ENCODE data around the gene PGGHG.

Gene PGGHG

DNA sequence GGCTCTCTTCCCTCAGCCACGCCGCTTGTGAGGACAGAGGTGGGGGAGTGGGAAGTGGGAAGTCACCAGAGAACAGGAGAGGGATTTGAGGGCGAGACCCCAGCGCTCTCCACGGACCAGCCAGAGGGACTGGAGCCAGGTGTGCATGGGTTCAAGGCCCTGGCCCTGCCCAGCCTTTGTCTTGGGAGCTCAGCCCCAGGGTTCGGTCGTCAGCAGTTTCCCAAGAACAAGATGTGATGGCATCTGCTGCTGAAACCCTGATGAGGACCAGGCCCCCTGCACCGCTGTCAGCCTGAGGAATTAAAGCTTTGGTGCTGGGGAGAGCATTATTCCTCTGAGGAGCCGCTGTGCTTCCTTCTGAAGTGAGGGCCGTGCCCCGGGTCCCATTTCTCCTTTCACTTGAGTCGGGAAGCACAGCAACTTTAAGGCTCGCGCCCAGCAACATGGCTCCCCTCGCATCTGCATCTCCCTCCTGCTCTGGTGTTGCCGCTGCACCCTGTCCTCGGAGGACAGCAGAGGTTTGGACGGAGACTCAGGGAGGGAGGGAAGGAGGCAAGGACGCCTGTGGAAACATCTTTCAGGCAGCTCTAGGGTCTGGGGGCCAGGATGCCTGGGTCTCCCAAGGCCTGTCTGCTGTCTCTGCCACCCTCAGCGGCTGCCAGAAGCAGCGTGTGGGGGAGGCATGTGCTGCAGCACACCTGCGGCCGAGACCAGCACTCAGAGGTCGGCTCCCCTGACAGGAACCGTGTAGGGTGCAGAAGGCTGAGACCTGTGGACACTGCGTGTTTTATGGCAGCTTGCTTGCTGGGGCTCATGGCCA, 6.6 kb downstream of the PGGHG start:
- Histone ChIP-seq H3K4ac (ENCODE audit: low read depth, low read length) (no peak overlapping the region), H3K27me3 (ENCODE audit: insufficient read depth, low read length) (no peaks in the 10 kb centered on the region), H3K23ac (ENCODE audit: low read length) (no peak overlapping the region), H4K91ac (ENCODE audit: low read depth, low read length) (no peak overlapping the region), H2BK5ac (ENCODE audit: low read depth, low read length, poor library complexity) (no peak overlapping the region), H3K79me1 (ENCODE audit: low read length) (no peaks in the 10 kb centered on the region), H4K12ac (ENCODE audit: low read depth, low read length) (no peak overlapping the region), H2BK120ac (ENCODE audit: insufficient read depth, low read length, poor library complexity) (no peak overlapping the region), H3K36me3 (ENCODE audit: control insufficient read depth in 1 of 2, insufficient read depth in 2 of 2, low read length in 2 of 2) (peaks cover 25% of the 10 kb centered on the region in 2 experiments), H3K18ac (ENCODE audit: low read length) (no peak overlapping the region), H3K27ac (ENCODE audit: low read depth, low read length) (no peak overlapping the region), H3K9me3 (ENCODE audit: insufficient read depth, low read depth, low read length) (no peaks in the 10 kb centered on the region), H2BK12ac (ENCODE audit: low read length) (no peak overlapping the region), H3K4me2 (ENCODE audit: low read length) (no peak overlapping the region), H4K8ac (ENCODE audit: low read depth, low read length) (no peak overlapping the region), H3K14ac (ENCODE audit: low read length) (no peak overlapping the region), H3K79me2 (ENCODE audit: control insufficient read depth, insufficient read depth, low read length, poor library complexity) (no peaks in the 10 kb centered on the region), H3K9ac (ENCODE audit: low read length) (no peak overlapping the region), H2AK5ac (ENCODE audit: low read length) (no peak overlapping the region), H3K4me3 (ENCODE audit: low read depth, low read length) (no peak overlapping the region), H2AFZ (ENCODE audit: insufficient read depth, low read length, poor library complexity) (no peak overlapping the region), H3K4me1 (ENCODE audit: control insufficient read depth in 1 of 2, insufficient read depth in 2 of 2, low read length in 2 of 2) (peaks cover 11 to 13% of the 10 kb centered on the region in 2 experiments)
- WGBS (ENCODE audit: extremely low coverage, insufficient coverage, insufficient read length), result no CpG with 5 or more reads among the region's 26 CpGs
- no peak for DNase-seq

DNA sequence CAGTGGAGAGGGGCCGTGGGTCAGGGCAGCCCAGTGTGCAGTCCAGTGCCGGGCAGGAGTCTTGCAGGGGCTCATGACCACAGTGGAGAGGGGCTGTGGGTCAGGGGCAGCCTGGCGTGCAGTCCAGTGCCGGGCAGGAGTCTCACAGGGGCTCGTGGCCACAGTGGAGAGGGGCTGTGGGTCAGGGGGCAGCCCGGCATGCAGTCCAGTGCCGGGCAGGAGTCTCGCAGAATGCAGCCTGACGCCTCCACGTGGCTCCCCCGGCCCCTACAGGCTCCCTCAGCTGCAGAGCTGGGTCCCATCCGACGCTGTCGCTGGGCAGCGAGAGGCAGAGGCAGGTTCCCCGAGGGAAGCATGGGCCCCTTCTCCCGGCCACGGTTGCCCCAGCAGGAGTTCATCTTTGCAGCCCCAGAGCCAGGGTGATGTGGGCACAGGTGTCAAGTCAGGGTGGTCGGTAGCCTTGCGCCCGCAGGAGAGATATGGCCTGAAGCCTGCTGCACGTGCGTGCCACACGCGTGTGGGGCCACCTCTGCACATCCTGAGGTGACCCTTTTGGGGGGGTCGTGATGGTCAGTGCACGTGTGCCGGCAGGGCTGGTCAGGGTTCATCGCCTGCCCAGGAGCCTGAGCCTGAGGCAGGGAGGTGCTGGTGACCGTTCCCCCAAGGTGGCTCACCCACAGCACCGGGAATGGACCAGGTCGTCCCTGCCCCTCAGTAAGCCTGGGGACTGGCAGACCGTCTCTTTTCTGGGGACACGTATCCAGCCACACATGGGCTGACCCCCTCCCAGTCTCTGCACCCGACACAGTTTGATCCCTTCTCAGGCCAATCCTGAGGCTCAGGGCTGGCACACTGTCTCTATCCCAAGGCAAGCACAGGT, 7.5 kb downstream of the PGGHG start:
- H3K27me3 ChIP-seq (ENCODE audit: insufficient read depth, low read length), result no peaks in the 10 kb centered on the region
- no peaks in the 10 kb centered on the region for H3K79me1 ChIP-seq (ENCODE audit: low read length)
- DNase-seq, result no peak
- H3K14ac ChIP-seq (ENCODE audit: low read length), result no peak overlapping the region
- H3K27ac ChIP-seq (ENCODE audit: low read depth, low read length), result no peak overlapping the region
- H3K4ac ChIP-seq (ENCODE audit: low read depth, low read length), result no peak overlapping the region
- no peak overlapping the region for H3K4me2 ChIP-seq (ENCODE audit: low read length)
- H2AFZ ChIP-seq (ENCODE audit: insufficient read depth, low read length, poor library complexity), result no peak overlapping the region
- no peak overlapping the region for H3K9ac ChIP-seq (ENCODE audit: low read length)
- no CpG with 5 or more reads among the region's 35 CpGs for WGBS (ENCODE audit: extremely low coverage, insufficient coverage, insufficient read length)
- no peak overlapping the region for H4K91ac ChIP-seq (ENCODE audit: low read depth, low read length)
- H2BK5ac ChIP-seq (ENCODE audit: low read depth, low read length, poor library complexity), result no peak overlapping the region
- H3K4me1 ChIP-seq (ENCODE audit: control insufficient read depth in 1 of 2, insufficient read depth in 2 of 2, low read length in 2 of 2), result peaks cover 5 to 6% of the 10 kb centered on the region in 2 experiments
- H3K36me3 ChIP-seq (ENCODE audit: control insufficient read depth in 1 of 2, insufficient read depth in 2 of 2, low read length in 2 of 2), result peaks cover 25% of the 10 kb centered on the region in 2 experiments
- no peaks in the 10 kb centered on the region for H3K79me2 ChIP-seq (ENCODE audit: control insufficient read depth, insufficient read depth, low read length, poor library complexity)
- H2BK12ac ChIP-seq (ENCODE audit: low read length), result no peak overlapping the region
- no peak overlapping the region for H3K23ac ChIP-seq (ENCODE audit: low read length)
- H3K4me3 ChIP-seq (ENCODE audit: low read depth, low read length), result no peak overlapping the region
- no peak overlapping the region for H4K8ac ChIP-seq (ENCODE audit: low read depth, low read length)
- no peak overlapping the region for H2BK120ac ChIP-seq (ENCODE audit: insufficient read depth, low read length, poor library complexity)
- no peak overlapping the region for H4K12ac ChIP-seq (ENCODE audit: low read depth, low read length)
- no peaks in the 10 kb centered on the region for H3K9me3 ChIP-seq (ENCODE audit: insufficient read depth, low read depth, low read length)
- H3K18ac ChIP-seq (ENCODE audit: low read length), result no peak overlapping the region
- H2AK5ac ChIP-seq (ENCODE audit: low read length), result no peak overlapping the region

DNA sequence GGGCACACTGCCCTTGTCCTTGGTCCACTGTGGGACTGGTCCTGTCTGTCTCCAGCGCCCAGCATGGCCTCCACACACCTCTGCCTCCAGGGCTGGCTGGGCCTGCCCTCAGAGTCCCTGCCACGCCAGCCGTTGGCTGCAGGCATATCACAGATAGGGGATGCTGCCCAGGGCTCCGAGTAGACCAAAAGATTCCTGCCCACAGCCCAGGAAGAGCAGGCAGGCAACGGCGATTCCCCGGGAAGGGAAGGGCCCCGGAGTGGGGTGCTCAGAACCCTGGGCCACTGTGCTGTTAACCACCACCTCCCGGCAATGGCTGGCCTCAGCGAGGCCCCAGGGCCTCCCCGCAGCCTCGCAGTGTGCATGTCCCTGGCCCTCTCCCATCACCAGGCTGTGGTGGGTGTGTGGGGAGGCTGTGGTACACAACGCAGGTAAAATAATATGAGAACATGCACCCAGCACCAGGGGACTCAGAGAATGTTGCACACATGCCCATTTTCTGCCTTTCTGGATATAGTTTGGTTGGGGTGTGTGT, 8.2 kb downstream of the PGGHG start:
- Histone ChIP-seq H3K4me1 (ENCODE audit: control insufficient read depth in 1 of 2, insufficient read depth in 2 of 2, low read length in 2 of 2) (peaks cover 4% of the 10 kb centered on the region in 2 experiments), H3K9me3 (ENCODE audit: insufficient read depth, low read depth, low read length) (no peaks in the 10 kb centered on the region), H3K9ac (ENCODE audit: low read length) (no peak overlapping the region), H3K79me2 (ENCODE audit: control insufficient read depth, insufficient read depth, low read length, poor library complexity) (no peaks in the 10 kb centered on the region), H2BK5ac (ENCODE audit: low read depth, low read length, poor library complexity) (no peak overlapping the region), H3K4me3 (ENCODE audit: low read depth, low read length) (no peak overlapping the region), H3K4ac (ENCODE audit: low read depth, low read length) (no peak overlapping the region), H2AFZ (ENCODE audit: insufficient read depth, low read length, poor library complexity) (no peak overlapping the region), H4K91ac (ENCODE audit: low read depth, low read length) (no peak overlapping the region), H2BK12ac (ENCODE audit: low read length) (no peak overlapping the region), H3K27ac (ENCODE audit: low read depth, low read length) (no peak overlapping the region), H3K4me2 (ENCODE audit: low read length) (no peak overlapping the region), H3K23ac (ENCODE audit: low read length) (no peak overlapping the region), H4K12ac (ENCODE audit: low read depth, low read length) (no peak overlapping the region), H3K14ac (ENCODE audit: low read length) (no peak overlapping the region), H3K79me1 (ENCODE audit: low read length) (no peaks in the 10 kb centered on the region), H2AK5ac (ENCODE audit: low read length) (no peak overlapping the region), H4K8ac (ENCODE audit: low read depth, low read length) (no peak overlapping the region), H3K27me3 (ENCODE audit: insufficient read depth, low read length) (no peaks in the 10 kb centered on the region), H2BK120ac (ENCODE audit: insufficient read depth, low read length, poor library complexity) (no peak overlapping the region), H3K36me3 (ENCODE audit: control insufficient read depth in 1 of 2, insufficient read depth in 2 of 2, low read length in 2 of 2) (peaks cover 24% of the 10 kb centered on the region in 2 experiments), H3K18ac (ENCODE audit: low read length) (no peak overlapping the region)
- WGBS (ENCODE audit: extremely low coverage, insufficient coverage, insufficient read length), result no CpG with 5 or more reads among the region's 13 CpGs
- DNase-seq, result no peak

DNA sequence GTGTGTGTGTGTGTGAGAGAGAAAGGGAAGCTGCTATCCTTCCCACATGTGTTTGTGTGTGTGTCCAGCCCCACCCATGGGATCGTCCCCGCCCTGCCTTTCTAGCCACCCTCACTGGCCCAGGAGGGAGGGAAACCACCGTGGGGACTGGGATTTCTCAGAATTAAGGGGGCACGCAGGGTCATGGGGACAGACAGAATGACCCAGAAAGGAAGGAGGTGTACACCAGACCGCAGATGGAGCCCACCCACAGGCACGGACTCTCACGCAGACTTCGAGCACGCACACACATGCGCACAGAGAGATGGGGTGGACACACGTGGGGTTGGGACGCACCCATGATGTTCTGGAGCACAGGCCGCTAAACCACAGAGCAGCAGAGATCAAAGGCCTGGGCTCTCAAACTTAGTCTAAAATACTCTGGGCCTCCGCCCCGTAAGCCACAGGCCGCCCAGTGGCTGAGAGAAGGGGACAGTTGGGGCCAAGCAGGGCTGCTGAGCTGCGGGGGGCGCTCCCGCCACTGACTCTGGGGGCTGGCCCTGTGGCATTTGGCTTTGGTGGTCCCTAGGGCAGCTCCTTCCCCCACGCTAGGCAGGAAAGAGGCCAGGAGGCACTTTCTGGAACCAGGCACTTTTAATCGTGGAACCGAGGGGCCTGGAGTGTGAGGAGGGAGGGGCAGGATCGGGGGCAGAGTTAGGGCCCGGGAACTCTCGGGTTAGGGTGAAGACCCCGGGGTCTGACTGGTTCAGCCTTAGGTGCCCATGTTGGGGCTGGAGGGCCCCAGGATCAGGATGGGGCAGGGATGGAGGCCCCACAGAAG, 8.9 kb downstream of the PGGHG start:
- no peak for DNase-seq
- H3K4me1 ChIP-seq (ENCODE audit: control insufficient read depth in 1 of 2, insufficient read depth in 2 of 2, low read length in 2 of 2), result peaks cover 4% of the 10 kb centered on the region in 2 experiments
- no peak overlapping the region for H4K8ac ChIP-seq (ENCODE audit: low read depth, low read length)
- H3K27ac ChIP-seq (ENCODE audit: low read depth, low read length), result no peak overlapping the region
- H4K12ac ChIP-seq (ENCODE audit: low read depth, low read length), result no peak overlapping the region
- H2BK5ac ChIP-seq (ENCODE audit: low read depth, low read length, poor library complexity), result no peak overlapping the region
- H3K14ac ChIP-seq (ENCODE audit: low read length), result no peak overlapping the region
- no peaks in the 10 kb centered on the region for H3K79me1 ChIP-seq (ENCODE audit: low read length)
- H3K4me2 ChIP-seq (ENCODE audit: low read length), result no peak overlapping the region
- peaks cover 18 to 21% of the 10 kb centered on the region in 2 experiments for H3K36me3 ChIP-seq (ENCODE audit: control insufficient read depth in 1 of 2, insufficient read depth in 2 of 2, low read length in 2 of 2)
- H2AFZ ChIP-seq (ENCODE audit: insufficient read depth, low read length, poor library complexity), result no peak overlapping the region
- H3K4ac ChIP-seq (ENCODE audit: low read depth, low read length), result no peak overlapping the region
- no peak overlapping the region for H2BK12ac ChIP-seq (ENCODE audit: low read length)
- no peak overlapping the region for H3K9ac ChIP-seq (ENCODE audit: low read length)
- H3K9me3 ChIP-seq (ENCODE audit: insufficient read depth, low read depth, low read length), result no peaks in the 10 kb centered on the region
- H2AK5ac ChIP-seq (ENCODE audit: low read length), result no peak overlapping the region
- H3K27me3 ChIP-seq (ENCODE audit: insufficient read depth, low read length), result no peaks in the 10 kb centered on the region
- H3K79me2 ChIP-seq (ENCODE audit: control insufficient read depth, insufficient read depth, low read length, poor library complexity), result no peaks in the 10 kb centered on the region
- no peak overlapping the region for H3K18ac ChIP-seq (ENCODE audit: low read length)
- H4K91ac ChIP-seq (ENCODE audit: low read depth, low read length), result no peak overlapping the region
- no peak overlapping the region for H2BK120ac ChIP-seq (ENCODE audit: insufficient read depth, low read length, poor library complexity)
- WGBS (ENCODE audit: extremely low coverage, insufficient coverage, insufficient read length), result no CpG with 5 or more reads among the region's 26 CpGs
- no peak overlapping the region for H3K23ac ChIP-seq (ENCODE audit: low read length)
- no peak overlapping the region for H3K4me3 ChIP-seq (ENCODE audit: low read depth, low read length)
